Spinal cord (tissue), 10 donors: ENCODE results near the gene SLC22A5. TPM values are rescaled to one million over a fixed set of nuclear protein-coding genes. Genes with fewer than 3 reads are reported as not detected.

Experiments used
- DNase-seq, 6 donors: peaks; one replicate each; pipeline versions ENCODE4 v3.0.0 to v3.0.0-alpha.2; 2013 to 2015; ENCODE audit warnings: low spot score in 6 of 6, low read depth in 4 of 6
- H3K27ac ChIP-seq: one replicate; pipeline ENCODE4 v1.5.1; 2013; ENCODE audit warnings: low read depth, low read length, control low read depth
- H3K27me3 ChIP-seq: one replicate; pipeline ENCODE4 v1.6.1; 2013; ENCODE audit warnings: low read length; ENCODE audit not compliant: control insufficient read depth, insufficient read depth
- H3K36me3 ChIP-seq: one replicate; pipeline ENCODE4 v1.6.1; 2013; ENCODE audit warnings: low read length; ENCODE audit not compliant: control insufficient read depth, insufficient read depth
- H3K4me1 ChIP-seq: one replicate; pipeline ENCODE4 v1.6.1; 2013; ENCODE audit warnings: low read length; ENCODE audit not compliant: control insufficient read depth, insufficient read depth
- H3K4me3 ChIP-seq: one replicate; pipeline ENCODE4 v1.5.1; 2013; ENCODE audit warnings: low read depth, low read length, control low read depth
- H3K9me3 ChIP-seq: one replicate; pipeline ENCODE4 v1.6.1; 2013; ENCODE audit warnings: low read length; ENCODE audit not compliant: control insufficient read depth, insufficient read depth
- WGBS: methylation state at CpG from one replicate; pipeline ENCODE4 v1.1.5; 2013; ENCODE audit warnings: missing lambda C conversion rate; ENCODE audit not compliant: insufficient coverage; 5-methylcytosine and 5-hydroxymethylcytosine counted together
- polyA plus RNA-seq, 2 donors: library from polyadenylated mRNA; unstranded; fragments of 120-200 nt; gene quantifications; one replicate each; pipeline ENCODE4 v1.2.1, GENCODE V29; 2013; ENCODE audit not compliant: insufficient read length in 2 of 2
- total RNA-seq, 2 donors: library from RNA; depleted of rRNA in 1 of 2; stranded (reverse); fragments of 120-200 nt in 1 of 2; fragments of >200 nt in 1 of 2; gene quantifications; one replicate each; pipeline versions ENCODE4 v1.2.3 to v1.2.4, GENCODE V29; 2013 to 2014
- donor health status: healthy.

SLC22A5 gene
- total and polyA plus RNA-seq, 4 donors = 9.3 to 12.9 (median 11.3) TPM

- Histone ChIP-seq H3K4me3 (no peak overlapping the region), H3K27ac (peak overlapping the region; percentile 55)
These were observed 7.5 kb downstream of the SLC22A5 start for GRCh38 chr5:132376694-132377641.

GRCh38 chr5:132377738-132378137 lies 8.2 kb downstream of the SLC22A5 start:
- Histone ChIP-seq H3K27ac (peak overlapping the region; percentile 55), H3K27me3 (no peaks in the 10 kb centered on the region), H3K9me3 (no peaks in the 10 kb centered on the region), H3K4me3 (no peak overlapping the region), H3K36me3 (peaks cover 9% of the 10 kb centered on the region), H3K4me1 (peaks cover 19% of the 10 kb centered on the region)
- DNase-seq = no peak
- 90% methylated on average over 7 of the region's 7 CpGs for WGBS

More at GRCh38 chr5:132376694-132377641, 7.5 kb downstream of the SLC22A5 start:
- H3K9me3 ChIP-seq = no peaks in the 10 kb centered on the region
- H3K4me1 ChIP-seq = peaks cover 24% of the 10 kb centered on the region
- WGBS = 50% methylated on average over 12 of the region's 16 CpGs
- H3K27me3 ChIP-seq = no peaks in the 10 kb centered on the region
- peak in 4 of 6 donors; percentile 31 to 84 (median 50) for DNase-seq
- H3K36me3 ChIP-seq = peaks cover 9% of the 10 kb centered on the region

GRCh38 chr5:132378580-132378979 lies 9.1 kb downstream of the SLC22A5 start:
- H3K27me3 ChIP-seq = no peaks in the 10 kb centered on the region
- peaks cover 9% of the 10 kb centered on the region for H3K36me3 ChIP-seq
- 90% methylated on average over 3 of the region's 3 CpGs for WGBS
- peaks cover 19% of the 10 kb centered on the region for H3K4me1 ChIP-seq
- H3K9me3 ChIP-seq = no peaks in the 10 kb centered on the region
- H3K27ac ChIP-seq = no peak overlapping the region
- no peak for DNase-seq
- H3K4me3 ChIP-seq = no peak overlapping the region

GRCh38 chr5:132380047-132380446 lies 10.5 kb downstream of the SLC22A5 start:
- WGBS = 95% methylated on average over 6 of the region's 6 CpGs
- no peak overlapping the region for H3K4me3 ChIP-seq
- no peak overlapping the region for H3K27ac ChIP-seq
- H3K27me3 ChIP-seq = no peaks in the 10 kb centered on the region
- no peak for DNase-seq
- H3K36me3 ChIP-seq = peaks cover 13% of the 10 kb centered on the region
- H3K9me3 ChIP-seq = no peaks in the 10 kb centered on the region
- peaks cover 19% of the 10 kb centered on the region for H3K4me1 ChIP-seq

- no peaks in the 10 kb centered on the region for H3K9me3 ChIP-seq
These were observed 11.2 kb downstream of the SLC22A5 start for GRCh38 chr5:132380741-132381140.

GRCh38 chr5:132381614-132382013 lies 12.1 kb downstream of the SLC22A5 start:
- no peak for DNase-seq
- Histone ChIP-seq H3K9me3 (no peaks in the 10 kb centered on the region), H3K36me3 (peaks cover 13% of the 10 kb centered on the region), H3K27ac (no peak overlapping the region), H3K4me1 (peaks cover 22% of the 10 kb centered on the region), H3K27me3 (no peaks in the 10 kb centered on the region), H3K4me3 (no peak overlapping the region)
- WGBS = no CpG with 5 or more reads among the region's 1 CpG

More at GRCh38 chr5:132380741-132381140, 11.2 kb downstream of the SLC22A5 start:
- H3K4me3 ChIP-seq = no peak overlapping the region
- H3K27ac ChIP-seq = no peak overlapping the region
- DNase-seq = no peak
- H3K4me1 ChIP-seq = peaks cover 26% of the 10 kb centered on the region
- H3K36me3 ChIP-seq = peaks cover 13% of the 10 kb centered on the region
- H3K27me3 ChIP-seq = no peaks in the 10 kb centered on the region
- 70% methylated on average over 2 of the region's 2 CpGs for WGBS

GRCh38 chr5:132383261-132383660 lies 13.8 kb downstream of the SLC22A5 start:
- no peaks in the 10 kb centered on the region for H3K27me3 ChIP-seq
- peaks cover 17% of the 10 kb centered on the region for H3K4me1 ChIP-seq
- H3K36me3 ChIP-seq = peaks cover 14% of the 10 kb centered on the region
- H3K27ac ChIP-seq = no peak overlapping the region
- no peak overlapping the region for H3K4me3 ChIP-seq
- no peaks in the 10 kb centered on the region for H3K9me3 ChIP-seq
- WGBS = no CpG with 5 or more reads among the region's 1 CpG
- DNase-seq = no peak

GRCh38 chr5:132383984-132384383 lies 14.5 kb downstream of the SLC22A5 start:
- whole genome bisulfite sequencing = 83% methylated on average over 1 of the region's 5 CpGs
- Histone ChIP-seq H3K9me3 (no peaks in the 10 kb centered on the region), H3K27me3 (no peaks in the 10 kb centered on the region), H3K4me3 (no peak overlapping the region), H3K27ac (no peak overlapping the region), H3K36me3 (peaks cover 10% of the 10 kb centered on the region), H3K4me1 (peaks cover 17% of the 10 kb centered on the region)
- no peak for DNase-seq

GRCh38 chr5:132384506-132385050 lies 15.1 kb downstream of the SLC22A5 start:
- 72% methylated on average over 3 of the region's 4 CpGs for WGBS
- Histone ChIP-seq H3K9me3 (no peaks in the 10 kb centered on the region), H3K27me3 (no peaks in the 10 kb centered on the region), H3K27ac (no peak overlapping the region), H3K4me3 (no peak overlapping the region), H3K36me3 (peaks cover 16% of the 10 kb centered on the region), H3K4me1 (peaks cover 17% of the 10 kb centered on the region)
- no peak for DNase-seq
